ENCODE data around the gene PRODH2.
A peak's percentile ranks its signal among the peaks of the same experiment; 100 is the strongest.

Gene PRODH2

DNA sequence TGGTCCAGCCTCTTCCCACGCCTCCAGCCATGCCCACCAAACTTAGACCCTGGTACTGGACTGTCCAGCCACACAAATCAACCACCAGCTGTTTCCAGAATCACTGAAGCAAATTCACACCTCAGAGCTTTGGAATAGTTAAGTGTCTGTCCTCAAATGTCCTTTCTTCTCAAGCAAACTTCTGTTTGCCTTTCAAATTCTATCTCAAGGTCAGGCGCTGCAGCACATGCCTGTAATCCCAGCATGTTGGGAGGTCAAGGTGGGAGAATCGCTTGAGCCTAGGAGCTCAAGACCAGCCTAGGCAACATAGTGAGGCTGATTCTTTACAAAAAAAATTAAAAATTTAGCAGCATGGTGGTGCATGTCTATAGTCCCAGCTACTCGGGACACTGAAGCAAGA lies 19.4 kb upstream of the PRODH2 start:
- DNase-seq: no peak
- Histone ChIP-seq H3K36me3 (replicated peaks) (no peaks in the 10 kb centered on the region), H3K27ac (no peak overlapping the region), H3K4me3 (ENCODE audit: low read depth, low read length) (no peak overlapping the region), H3K27me3 (replicated peaks) (no peaks in the 10 kb centered on the region)
- TF ChIP-seq, protein P1, sequence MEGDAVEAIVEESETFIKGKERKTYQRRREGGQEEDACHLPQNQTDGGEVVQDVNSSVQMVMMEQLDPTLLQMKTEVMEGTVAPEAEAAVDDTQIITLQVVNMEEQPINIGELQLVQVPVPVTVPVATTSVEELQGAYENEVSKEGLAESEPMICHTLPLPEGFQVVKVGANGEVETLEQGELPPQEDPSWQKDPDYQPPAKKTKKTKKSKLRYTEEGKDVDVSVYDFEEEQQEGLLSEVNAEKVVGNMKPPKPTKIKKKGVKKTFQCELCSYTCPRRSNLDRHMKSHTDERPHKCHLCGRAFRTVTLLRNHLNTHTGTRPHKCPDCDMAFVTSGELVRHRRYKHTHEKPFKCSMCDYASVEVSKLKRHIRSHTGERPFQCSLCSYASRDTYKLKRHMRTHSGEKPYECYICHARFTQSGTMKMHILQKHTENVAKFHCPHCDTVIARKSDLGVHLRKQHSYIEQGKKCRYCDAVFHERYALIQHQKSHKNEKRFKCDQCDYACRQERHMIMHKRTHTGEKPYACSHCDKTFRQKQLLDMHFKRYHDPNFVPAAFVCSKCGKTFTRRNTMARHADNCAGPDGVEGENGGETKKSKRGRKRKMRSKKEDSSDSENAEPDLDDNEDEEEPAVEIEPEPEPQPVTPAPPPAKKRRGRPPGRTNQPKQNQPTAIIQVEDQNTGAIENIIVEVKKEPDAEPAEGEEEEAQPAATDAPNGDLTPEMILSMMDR (IDR thresholded peaks at IDR 0.05; ENCODE audit: low read depth, low read length, missing control alignments): no peak
- in situ Hi-C loops (cut with HindIII; ENCODE audit: low pct_ligation_motif_present, low sequenced_read_pairs): no loop called here

DNA sequence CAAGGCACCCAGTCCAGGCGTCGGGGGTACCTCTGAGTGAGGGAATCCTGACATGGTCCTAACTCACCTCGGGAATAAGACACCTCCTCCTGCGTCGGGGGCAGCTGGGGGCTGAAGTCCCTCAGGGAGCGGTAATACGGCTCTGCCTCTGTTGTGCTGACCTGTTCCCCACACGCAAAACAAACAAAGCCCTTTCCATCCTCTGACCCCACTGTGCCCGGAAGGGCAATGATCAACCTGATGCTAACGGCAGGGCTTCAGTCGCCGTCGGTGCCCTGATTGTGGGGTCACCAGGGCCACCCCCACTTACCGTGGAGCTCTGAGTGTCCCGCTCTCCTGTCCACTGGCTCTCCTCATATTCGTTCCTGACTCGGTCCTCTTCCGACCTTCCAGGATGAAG lies 18.3 kb upstream of the PRODH2 start:
- Histone ChIP-seq H3K36me3 (replicated peaks) (no peaks in the 10 kb centered on the region), H3K27ac (no peak overlapping the region), H3K27me3 (replicated peaks) (no peaks in the 10 kb centered on the region), H3K4me3 (ENCODE audit: low read depth, low read length) (no peak overlapping the region)
- no peak for DNase-seq
- TF ChIP-seq, protein P1 (IDR thresholded peaks at IDR 0.05; ENCODE audit: low read depth, low read length, missing control alignments): no peak
- in situ Hi-C loops (cut with HindIII; ENCODE audit: low pct_ligation_motif_present, low sequenced_read_pairs): no loop called here

DNA sequence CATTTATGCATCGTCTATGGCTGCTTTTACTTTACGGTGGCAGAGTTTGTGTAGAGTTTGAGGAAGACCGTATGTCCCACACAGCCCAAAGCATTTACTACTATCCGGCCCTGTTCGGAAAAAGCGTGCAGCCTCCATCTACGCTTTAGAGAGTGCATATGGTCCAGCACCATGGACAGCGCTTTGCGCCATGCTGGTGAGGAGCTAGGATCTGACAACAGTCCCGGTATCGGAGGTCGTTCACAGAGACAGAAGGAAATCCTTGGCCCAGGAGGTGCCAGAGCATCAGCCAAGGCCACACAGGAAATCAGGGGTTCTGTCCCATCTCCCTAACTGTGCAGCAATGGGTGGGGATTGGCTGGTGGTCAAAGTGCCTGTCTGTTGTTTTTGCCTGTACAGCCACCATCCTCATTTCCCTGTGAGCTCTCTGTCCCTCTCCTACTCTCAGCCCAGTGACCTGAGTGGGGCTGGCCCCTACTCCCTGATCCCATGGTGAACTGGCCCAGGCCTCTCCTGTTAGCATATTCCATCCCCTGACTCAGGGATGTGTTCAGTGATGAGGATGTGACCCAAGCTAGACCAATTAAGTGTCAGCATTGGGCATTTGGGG lies 16.2 kb upstream of the PRODH2 start:
- H3K4me3 ChIP-seq (ENCODE audit: low read depth, low read length): no peak overlapping the region
- no peaks in the 10 kb centered on the region for H3K27me3 ChIP-seq (replicated peaks)
- in situ Hi-C loops (cut with HindIII; ENCODE audit: low pct_ligation_motif_present, low sequenced_read_pairs): no loop called here
- H3K27ac ChIP-seq: no peak overlapping the region
- DNase-seq: peak; percentile 52
- TF ChIP-seq, protein P1 (IDR thresholded peaks at IDR 0.05; ENCODE audit: low read depth, low read length, missing control alignments): no peak
- no peaks in the 10 kb centered on the region for H3K36me3 ChIP-seq (replicated peaks)

DNA sequence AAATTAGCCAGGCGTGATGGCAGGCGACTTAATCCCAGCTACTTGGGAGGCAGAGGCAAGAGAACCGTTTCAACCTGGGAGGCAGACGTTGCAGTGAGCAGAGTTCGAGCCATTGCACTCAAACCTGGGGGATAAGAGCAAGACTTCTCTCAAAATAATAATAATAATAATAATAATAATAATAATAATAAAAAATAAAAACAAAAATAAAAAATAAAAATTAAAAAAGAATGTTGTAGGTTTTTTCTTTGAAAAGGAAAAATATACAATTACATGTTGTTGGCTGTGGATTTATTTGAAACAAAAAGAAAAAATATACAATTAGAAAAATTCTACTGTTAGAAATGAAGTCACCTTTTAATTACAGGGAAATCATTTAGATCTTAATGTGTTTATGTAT lies 11.5 kb upstream of the PRODH2 start:
- in situ Hi-C loops (cut with HindIII; ENCODE audit: low pct_ligation_motif_present, low sequenced_read_pairs): no loop called here
- H3K4me3 ChIP-seq (ENCODE audit: low read depth, low read length): no peak overlapping the region
- TF ChIP-seq, protein P1 (IDR thresholded peaks at IDR 0.05; ENCODE audit: low read depth, low read length, missing control alignments): no peak
- no peaks in the 10 kb centered on the region for H3K36me3 ChIP-seq (replicated peaks)
- no peaks in the 10 kb centered on the region for H3K27me3 ChIP-seq (replicated peaks)
- no peak overlapping the region for H3K27ac ChIP-seq
- no peak for DNase-seq

DNA sequence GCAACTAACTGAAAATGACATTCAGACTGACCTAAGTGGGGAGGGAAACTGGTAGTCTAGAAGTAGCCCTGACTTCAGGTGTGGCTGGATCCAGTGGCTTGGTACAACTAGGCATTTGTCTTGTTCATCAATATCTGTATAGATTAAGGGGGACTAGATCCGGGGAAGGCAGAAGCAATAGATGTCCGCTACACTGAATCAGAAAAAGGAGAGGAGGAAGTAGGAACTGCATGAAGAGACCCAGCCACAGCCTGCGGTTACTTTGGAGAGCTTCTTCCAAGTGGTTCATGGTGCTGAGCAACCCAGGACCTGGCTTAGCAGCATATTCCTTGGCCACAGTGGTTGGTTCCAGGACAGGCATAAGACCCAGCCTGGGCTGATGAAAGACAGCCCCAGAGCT lies 9.9 kb upstream of the PRODH2 start:
- Histone ChIP-seq H3K27me3 (replicated peaks) (no peaks in the 10 kb centered on the region), H3K27ac (no peak overlapping the region), H3K4me3 (ENCODE audit: low read depth, low read length) (no peak overlapping the region), H3K36me3 (replicated peaks) (no peaks in the 10 kb centered on the region)
- in situ Hi-C loops (cut with HindIII; ENCODE audit: low pct_ligation_motif_present, low sequenced_read_pairs): no loop called here
- DNase-seq: no peak
- TF ChIP-seq, protein P1 (IDR thresholded peaks at IDR 0.05; ENCODE audit: low read depth, low read length, missing control alignments): no peak

DNA sequence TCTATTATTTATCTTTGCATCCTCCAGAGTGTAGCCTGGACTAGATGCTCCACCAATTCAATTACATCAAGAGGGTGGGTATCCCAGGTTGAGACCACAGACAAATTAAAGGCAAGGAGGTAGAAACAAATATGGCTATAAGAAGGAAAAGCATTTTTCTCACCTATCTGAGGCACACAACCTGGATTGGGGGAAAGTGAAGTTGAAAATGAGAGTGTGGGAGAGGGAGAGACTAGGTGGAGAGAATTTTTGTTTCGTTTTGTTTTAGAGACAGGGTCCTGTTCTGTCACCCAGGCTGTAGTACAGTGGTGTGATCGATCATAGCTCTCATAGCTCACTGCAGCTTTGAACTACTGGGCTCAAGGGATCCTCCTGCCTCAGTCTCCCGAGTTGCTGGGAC lies 5.8 kb upstream of the PRODH2 start:
- Histone ChIP-seq H3K27ac (no peak overlapping the region), H3K4me3 (ENCODE audit: low read depth, low read length) (no peak overlapping the region), H3K27me3 (replicated peaks) (no peaks in the 10 kb centered on the region), H3K36me3 (replicated peaks) (no peaks in the 10 kb centered on the region)
- no peak for DNase-seq
- in situ Hi-C loops (cut with HindIII; ENCODE audit: low pct_ligation_motif_present, low sequenced_read_pairs): no loop called here
- TF ChIP-seq, protein P1 (IDR thresholded peaks at IDR 0.05; ENCODE audit: low read depth, low read length, missing control alignments): no peak
